ENCODE measurements around the gene CEACAM19.
A peak's percentile ranks its signal among the peaks of the same experiment; 100 is the strongest.

CEACAM19 gene

DNA sequence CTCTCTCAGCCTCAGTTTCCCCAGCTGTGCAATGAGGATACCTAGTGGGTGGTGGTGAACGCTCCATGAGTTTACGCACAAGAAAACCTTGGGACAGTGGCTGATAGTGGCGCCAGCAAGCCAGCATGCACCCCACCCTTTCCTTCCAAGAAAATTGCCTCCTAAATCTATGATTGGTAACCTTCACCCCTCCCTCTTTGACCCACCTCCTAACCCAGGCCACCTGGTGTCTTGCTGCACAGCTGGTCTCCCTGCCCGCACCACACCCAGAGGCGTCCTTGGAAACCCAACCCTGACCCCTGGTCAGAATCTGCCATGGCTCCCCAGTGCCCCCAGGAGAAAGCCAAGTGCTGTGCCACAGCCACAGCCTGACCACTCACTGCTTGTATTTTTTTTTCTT, 54.4 kb downstream of the CEACAM19 start:
- Histone ChIP-seq H3K36me3 (ENCODE audit: insufficient read depth, low read length) (no peaks in the 10 kb centered on the region), H3K4me1 (ENCODE audit: control insufficient read depth, insufficient read depth, low read length, unreplicated experiment) (peaks cover 11% of the 10 kb centered on the region), H3K4me3 (ENCODE audit: low read depth, low read length) (no peak overlapping the region), H3K27ac (ENCODE audit: low read depth, low read length) (no peak overlapping the region), H2AFZ (ENCODE audit: low read length, unreplicated experiment) (peak overlapping the region; percentile 21), H3K79me2 (ENCODE audit: control insufficient read depth, insufficient read depth, low read length, unreplicated experiment) (no peaks in the 10 kb centered on the region), H3K27me3 (ENCODE audit: insufficient read depth, low read length) (no peaks in the 10 kb centered on the region)

- no peak overlapping the region for H2AFZ ChIP-seq (ENCODE audit: low read length, unreplicated experiment)
- no peak overlapping the region for H3K4me3 ChIP-seq (ENCODE audit: low read depth, low read length)
- no peak overlapping the region for H3K27ac ChIP-seq (ENCODE audit: low read depth, low read length)
- H3K79me2 ChIP-seq (ENCODE audit: control insufficient read depth, insufficient read depth, low read length, unreplicated experiment) = no peaks in the 10 kb centered on the region
- peaks cover 11% of the 10 kb centered on the region for H3K4me1 ChIP-seq (ENCODE audit: control insufficient read depth, insufficient read depth, low read length, unreplicated experiment)
- no peaks in the 10 kb centered on the region for H3K27me3 ChIP-seq (ENCODE audit: insufficient read depth, low read length)
- no peaks in the 10 kb centered on the region for H3K36me3 ChIP-seq (ENCODE audit: insufficient read depth, low read length)
Observed at GRCh38 chr19:44726465-44726864, 55.2 kb downstream of the CEACAM19 start.

DNA sequence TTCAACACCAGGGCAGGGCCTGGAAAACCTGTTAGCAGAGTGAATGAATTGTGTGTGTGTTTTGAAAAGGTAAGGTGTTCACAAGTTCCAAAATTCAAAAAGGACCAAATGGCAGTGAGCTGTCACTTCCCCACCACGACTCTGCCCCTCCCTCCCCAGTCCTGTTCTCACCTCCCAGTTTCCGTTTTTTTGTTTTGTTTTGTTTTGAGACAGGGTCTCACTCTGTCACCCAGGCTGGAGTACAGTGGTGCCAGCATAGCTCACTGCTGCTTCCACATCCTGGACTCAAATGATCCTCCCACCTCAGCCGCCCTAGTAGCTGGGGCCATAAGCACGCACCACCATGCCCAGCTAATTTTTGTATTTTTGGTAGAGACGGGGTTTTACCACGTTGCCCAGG, 56.9 kb downstream of the CEACAM19 start:
- no peak overlapping the region for H3K27ac ChIP-seq (ENCODE audit: low read depth, low read length)

DNA sequence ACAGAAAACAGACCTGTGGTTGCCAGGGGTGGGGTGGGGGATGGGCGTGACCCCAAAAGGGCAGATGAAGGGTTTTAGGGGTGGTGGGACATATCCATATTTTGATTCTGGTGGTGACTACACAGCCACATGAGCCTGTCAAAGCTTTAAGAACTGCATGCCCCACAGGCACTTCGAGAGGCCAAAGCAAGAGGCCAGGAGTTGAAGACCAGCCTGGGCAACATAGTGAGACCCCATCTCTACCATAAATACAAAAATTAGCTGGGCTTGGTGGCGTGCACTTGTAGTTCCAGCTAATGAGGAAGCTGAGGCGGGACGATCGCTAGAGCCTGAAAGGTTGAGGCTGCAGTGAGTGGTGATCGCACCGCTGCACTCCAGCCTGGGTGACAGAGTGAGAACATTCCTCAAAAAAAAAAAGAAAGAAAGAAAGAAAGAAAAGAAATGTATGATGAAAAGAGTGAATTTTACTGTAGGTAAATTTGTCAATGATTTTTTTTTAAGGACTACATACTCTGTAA, 58.3 kb downstream of the CEACAM19 start:
- no peak overlapping the region for H2AFZ ChIP-seq (ENCODE audit: low read length, unreplicated experiment)
- no peaks in the 10 kb centered on the region for H3K27me3 ChIP-seq (ENCODE audit: insufficient read depth, low read length)
- H3K79me2 ChIP-seq (ENCODE audit: control insufficient read depth, insufficient read depth, low read length, unreplicated experiment) = no peaks in the 10 kb centered on the region
- H3K36me3 ChIP-seq (ENCODE audit: insufficient read depth, low read length) = no peaks in the 10 kb centered on the region
- no peak overlapping the region for H3K27ac ChIP-seq (ENCODE audit: low read depth, low read length)
- peaks cover 4% of the 10 kb centered on the region for H3K4me1 ChIP-seq (ENCODE audit: control insufficient read depth, insufficient read depth, low read length, unreplicated experiment)
- H3K4me3 ChIP-seq (ENCODE audit: low read depth, low read length) = no peak overlapping the region

More for the DNA sequence above, 56.9 kb downstream of the CEACAM19 start:
- Histone ChIP-seq H3K4me1 (ENCODE audit: control insufficient read depth, insufficient read depth, low read length, unreplicated experiment) (peaks cover 11% of the 10 kb centered on the region), H3K27me3 (ENCODE audit: insufficient read depth, low read length) (no peaks in the 10 kb centered on the region), H2AFZ (ENCODE audit: low read length, unreplicated experiment) (no peak overlapping the region), H3K79me2 (ENCODE audit: control insufficient read depth, insufficient read depth, low read length, unreplicated experiment) (no peaks in the 10 kb centered on the region), H3K4me3 (ENCODE audit: low read depth, low read length) (no peak overlapping the region), H3K36me3 (ENCODE audit: insufficient read depth, low read length) (no peaks in the 10 kb centered on the region)

GRCh38 chr19:44731081-44731480, 59.8 kb downstream of the CEACAM19 start:
- Histone ChIP-seq H3K27ac (ENCODE audit: low read depth, low read length) (no peak overlapping the region), H3K4me3 (ENCODE audit: low read depth, low read length) (no peak overlapping the region), H3K36me3 (ENCODE audit: insufficient read depth, low read length) (no peaks in the 10 kb centered on the region), H3K79me2 (ENCODE audit: control insufficient read depth, insufficient read depth, low read length, unreplicated experiment) (no peaks in the 10 kb centered on the region), H3K4me1 (ENCODE audit: control insufficient read depth, insufficient read depth, low read length, unreplicated experiment) (no peaks in the 10 kb centered on the region), H3K27me3 (ENCODE audit: insufficient read depth, low read length) (no peaks in the 10 kb centered on the region), H2AFZ (ENCODE audit: low read length, unreplicated experiment) (no peak overlapping the region)

DNA sequence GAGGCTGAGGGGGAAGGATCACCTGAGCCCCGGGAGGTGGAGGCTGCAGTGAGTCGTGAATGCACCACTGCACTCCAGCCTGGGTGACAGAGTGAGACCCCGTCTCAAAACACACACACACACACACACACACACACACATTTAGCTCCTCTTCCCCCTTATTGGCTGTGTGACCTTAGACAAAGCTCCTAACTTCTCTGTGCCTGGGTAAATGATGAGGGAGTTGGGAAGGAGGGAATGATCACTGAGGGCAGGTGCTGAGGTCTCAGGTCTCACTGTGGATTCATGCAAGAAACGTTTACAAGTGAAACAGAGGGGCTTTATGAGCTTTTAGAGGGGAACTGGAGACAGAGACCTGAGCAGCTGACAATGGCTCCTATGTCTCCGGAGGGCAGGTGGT, 60.3 kb downstream of the CEACAM19 start:
- no peak overlapping the region for H3K4me3 ChIP-seq (ENCODE audit: low read depth, low read length)
- no peaks in the 10 kb centered on the region for H3K27me3 ChIP-seq (ENCODE audit: insufficient read depth, low read length)
- no peaks in the 10 kb centered on the region for H3K36me3 ChIP-seq (ENCODE audit: insufficient read depth, low read length)
- H3K79me2 ChIP-seq (ENCODE audit: control insufficient read depth, insufficient read depth, low read length, unreplicated experiment) = no peaks in the 10 kb centered on the region
- H2AFZ ChIP-seq (ENCODE audit: low read length, unreplicated experiment) = no peak overlapping the region
- no peak overlapping the region for H3K27ac ChIP-seq (ENCODE audit: low read depth, low read length)
- H3K4me1 ChIP-seq (ENCODE audit: control insufficient read depth, insufficient read depth, low read length, unreplicated experiment) = no peaks in the 10 kb centered on the region

- H3K4me1 ChIP-seq (ENCODE audit: control insufficient read depth, insufficient read depth, low read length, unreplicated experiment) = peaks cover 4% of the 10 kb centered on the region
- no peak overlapping the region for H2AFZ ChIP-seq (ENCODE audit: low read length, unreplicated experiment)
- no peaks in the 10 kb centered on the region for H3K79me2 ChIP-seq (ENCODE audit: control insufficient read depth, insufficient read depth, low read length, unreplicated experiment)
- H3K27ac ChIP-seq (ENCODE audit: low read depth, low read length) = no peak overlapping the region
- H3K4me3 ChIP-seq (ENCODE audit: low read depth, low read length) = no peak overlapping the region
- no peaks in the 10 kb centered on the region for H3K36me3 ChIP-seq (ENCODE audit: insufficient read depth, low read length)
- H3K27me3 ChIP-seq (ENCODE audit: insufficient read depth, low read length) = no peaks in the 10 kb centered on the region
Observed at GRCh38 chr19:44732235-44733014, 61.1 kb downstream of the CEACAM19 start.

Data from ACC112 (cell line).